Neural cell (in vitro differentiated cells): Measurements from ENCODE around the gene CD226. TPM values are rescaled to one million over a fixed set of nuclear protein-coding genes. Genes with fewer than 3 reads are reported as not detected.

Experiments used
- H2AFZ ChIP-seq: fragments of 200-600, 300-800 bp; sonication (generic), shearing (Covaris generic); 2 replicates; pipeline ENCODE4 v1.6.0; 2014; ENCODE audit warnings: low read depth, mild to moderate bottlenecking, antibody characterized with exemption, low read length, moderate library complexity
- H3F3A ChIP-seq: fragments of 200-600 bp; shearing (Covaris generic); 2 replicates; pipeline ENCODE4 v1.6.1; 2016; ENCODE audit warnings: mild to moderate bottlenecking, moderate library complexity, mixed read lengths, antibody characterized with exemption, low read length; ENCODE audit not compliant: insufficient read depth, poor library complexity, severe bottlenecking
- H3K27ac ChIP-seq: fragments of 200-600, 300-800 bp; sonication (generic), shearing (Covaris generic); 2 replicates; pipeline ENCODE4 v1.5.1; 2014; ENCODE audit warnings: mild to moderate bottlenecking, low read length, moderate library complexity
- H3K27me3 ChIP-seq: fragments of 300-800, 200-600 bp; sonication (generic), shearing (Covaris generic); 2 replicates; pipeline ENCODE4 v1.6.0; 2014; ENCODE audit warnings: mild to moderate bottlenecking, low read depth, low read length, moderate library complexity; ENCODE audit not compliant: insufficient read depth
- H3K36me3 ChIP-seq: fragments of 300-800, 200-600 bp; sonication (generic), shearing (Covaris generic); 2 replicates; pipeline ENCODE4 v1.5.1; 2014; ENCODE audit warnings: mild to moderate bottlenecking, antibody characterized with exemption, low read length, moderate library complexity; ENCODE audit not compliant: insufficient read depth
- H3K4me2 ChIP-seq: fragments of 300-800, 200-600 bp; sonication (generic), shearing (Covaris generic); 2 replicates; pipeline ENCODE4 v1.6.0; 2014; ENCODE audit warnings: mild to moderate bottlenecking, low read length
- H3K4me3 ChIP-seq: fragments of 300-800, 200-600 bp; sonication (generic), shearing (Covaris generic); 2 replicates; pipeline ENCODE4 v1.5.1; 2014; ENCODE audit warnings: mild to moderate bottlenecking, low read length, moderate library complexity
- H3K79me2 ChIP-seq: fragments of 200-600 bp; shearing (Covaris generic); replicated peaks from 2 replicates; pipeline ENCODE4 v1.6.0; 2014; ENCODE audit warnings: mild to moderate bottlenecking, low read length, moderate library complexity; ENCODE audit not compliant: insufficient read depth
- H3K9ac ChIP-seq: fragments of 300-800, 200-600 bp; sonication (generic), shearing (Covaris generic); 2 replicates; pipeline ENCODE4 v1.6.1; 2016; ENCODE audit warnings: mild to moderate bottlenecking, low read length, mixed read lengths
- H3K9me2 ChIP-seq: fragments of 200-600 bp; shearing (Covaris generic); 2 replicates; pipeline ENCODE4 v1.6.1; 2016; ENCODE audit warnings: mild to moderate bottlenecking, low read length, mixed read lengths; ENCODE audit not compliant: insufficient read depth
- H3K9me3 ChIP-seq: fragments of 200-600, 300-800 bp; sonication (generic), shearing (Covaris generic); 2 replicates; pipeline ENCODE4 v1.6.1; 2016; ENCODE audit warnings: mild to moderate bottlenecking, mixed run types, low read length, moderate library complexity, mixed read lengths
- H4K20me1 ChIP-seq: fragments of 200-600 bp; shearing (Covaris generic); 2 replicates; pipeline ENCODE4 v1.6.1; 2016; ENCODE audit warnings: mild to moderate bottlenecking, mixed run types; ENCODE audit not compliant: insufficient read depth
- EP300 ChIP-seq: fragments of 450-650 bp; conservative IDR thresholded peaks from 2 replicates; pipeline ENCODE4 v1.6.1; 2014; ENCODE audit warnings: antibody characterized with exemption, mild to moderate bottlenecking, moderate library complexity; ENCODE audit not compliant: poor library complexity, severe bottlenecking
- EZH2 ChIP-seq: fragments of 200-600, 300-800 bp; shearing (Covaris generic), sonication (generic); IDR thresholded peaks from 2 replicates; pipeline ENCODE4 v1.6.1; 2014; ENCODE audit warnings: antibody characterized with exemption, low read length, borderline replicate concordance, mild to moderate bottlenecking; ENCODE audit not compliant: insufficient read depth, poor library complexity, severe bottlenecking
- MXI1 ChIP-seq: fragments of 450-650 bp; conservative IDR thresholded peaks from 2 replicates; pipeline ENCODE4 v1.6.1; 2014; ENCODE audit warnings: antibody characterized with exemption, mild to moderate bottlenecking; ENCODE audit not compliant: poor library complexity, severe bottlenecking
- POLR2AphosphoS5 ChIP-seq: IDR thresholded peaks from 2 replicates; pipeline ENCODE4 v1.6.1; 2012
- RAD21 ChIP-seq: fragments of 450-650 bp; conservative IDR thresholded peaks from 2 replicates; pipeline ENCODE4 v1.6.1; 2014; ENCODE audit warnings: antibody characterized with exemption, mild to moderate bottlenecking, moderate library complexity
- SMC3 ChIP-seq: fragments of 450-650 bp; conservative IDR thresholded peaks from 2 replicates; pipeline ENCODE4 v1.6.1; 2014; ENCODE audit warnings: antibody characterized with exemption, mild to moderate bottlenecking, moderate library complexity; ENCODE audit not compliant: poor library complexity
- TAF1 ChIP-seq: IDR thresholded peaks from 2 replicates; pipeline ENCODE4 v1.6.1; 2012; ENCODE audit warnings: low read depth
- polyA plus RNA-seq: library from polyadenylated mRNA; depleted of rRNA; stranded (reverse); fragments of >200 nt; gene quantifications from 2 replicates; pipeline ENCODE4 v1.2.3, GENCODE V29; 2014
- TF ChIP-seq, protein P1 (sequence below): IDR thresholded peaks from 2 replicates; pipeline ENCODE4 v1.6.1; 2012; ENCODE audit warnings: borderline replicate concordance
- TF ChIP-seq, protein P2 (sequence below): fragments of 450-650 bp; IDR thresholded peaks from 2 replicates; pipeline ENCODE4 v1.5.1; 2014; ENCODE audit warnings: antibody characterized with exemption, mild to moderate bottlenecking, moderate library complexity; ENCODE audit not compliant: poor library complexity, severe bottlenecking

The CD226 gene
- polyA plus RNA-seq, 1 donor from 2014 or later = 0.11 TPM

DNA sequence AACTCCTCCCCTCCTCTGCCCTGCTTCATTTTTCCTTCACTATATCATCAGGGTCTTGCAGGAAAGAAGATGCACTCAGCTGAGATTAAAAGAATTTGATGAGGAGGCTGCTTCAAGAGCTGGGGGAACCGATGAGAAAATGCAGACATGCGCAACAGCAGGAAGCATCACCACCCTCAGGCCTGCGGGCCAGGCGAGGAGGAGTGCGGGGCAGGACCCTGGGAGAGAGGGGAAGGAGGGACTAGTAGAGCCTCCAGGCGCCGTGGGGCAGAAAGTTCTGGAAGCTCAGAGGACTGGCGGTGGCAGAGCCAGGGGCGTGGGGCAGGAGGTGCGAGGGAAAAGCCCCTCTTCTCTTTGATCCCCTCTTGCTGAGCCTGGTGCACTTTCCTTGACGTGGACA, 108.2 kb downstream of the CD226 start:
- Histone ChIP-seq H3K36me3 (no peaks in the 10 kb centered on the region), H2AFZ (no peak overlapping the region), H3K4me2 (no peak overlapping the region), H3K9me3 (no peaks in the 10 kb centered on the region), H3K27me3 (no peaks in the 10 kb centered on the region), H3K4me3 (no peak overlapping the region), H3K9ac (no peak overlapping the region), H3K79me2 (no peaks in the 10 kb centered on the region), H3F3A (no peaks in the 10 kb centered on the region), H3K9me2 (no peaks in the 10 kb centered on the region), H3K27ac (no peak overlapping the region), H4K20me1 (no peaks in the 10 kb centered on the region)
- TF ChIP-seq, protein P1, sequence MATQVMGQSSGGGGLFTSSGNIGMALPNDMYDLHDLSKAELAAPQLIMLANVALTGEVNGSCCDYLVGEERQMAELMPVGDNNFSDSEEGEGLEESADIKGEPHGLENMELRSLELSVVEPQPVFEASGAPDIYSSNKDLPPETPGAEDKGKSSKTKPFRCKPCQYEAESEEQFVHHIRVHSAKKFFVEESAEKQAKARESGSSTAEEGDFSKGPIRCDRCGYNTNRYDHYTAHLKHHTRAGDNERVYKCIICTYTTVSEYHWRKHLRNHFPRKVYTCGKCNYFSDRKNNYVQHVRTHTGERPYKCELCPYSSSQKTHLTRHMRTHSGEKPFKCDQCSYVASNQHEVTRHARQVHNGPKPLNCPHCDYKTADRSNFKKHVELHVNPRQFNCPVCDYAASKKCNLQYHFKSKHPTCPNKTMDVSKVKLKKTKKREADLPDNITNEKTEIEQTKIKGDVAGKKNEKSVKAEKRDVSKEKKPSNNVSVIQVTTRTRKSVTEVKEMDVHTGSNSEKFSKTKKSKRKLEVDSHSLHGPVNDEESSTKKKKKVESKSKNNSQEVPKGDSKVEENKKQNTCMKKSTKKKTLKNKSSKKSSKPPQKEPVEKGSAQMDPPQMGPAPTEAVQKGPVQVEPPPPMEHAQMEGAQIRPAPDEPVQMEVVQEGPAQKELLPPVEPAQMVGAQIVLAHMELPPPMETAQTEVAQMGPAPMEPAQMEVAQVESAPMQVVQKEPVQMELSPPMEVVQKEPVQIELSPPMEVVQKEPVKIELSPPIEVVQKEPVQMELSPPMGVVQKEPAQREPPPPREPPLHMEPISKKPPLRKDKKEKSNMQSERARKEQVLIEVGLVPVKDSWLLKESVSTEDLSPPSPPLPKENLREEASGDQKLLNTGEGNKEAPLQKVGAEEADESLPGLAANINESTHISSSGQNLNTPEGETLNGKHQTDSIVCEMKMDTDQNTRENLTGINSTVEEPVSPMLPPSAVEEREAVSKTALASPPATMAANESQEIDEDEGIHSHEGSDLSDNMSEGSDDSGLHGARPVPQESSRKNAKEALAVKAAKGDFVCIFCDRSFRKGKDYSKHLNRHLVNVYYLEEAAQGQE = no peak
- TF ChIP-seq RAD21 = no peak
- no peak for TF ChIP-seq EP300
- TF ChIP-seq MXI1 = no peak
- TF ChIP-seq TAF1 = no peak
- TF ChIP-seq, protein P2, sequence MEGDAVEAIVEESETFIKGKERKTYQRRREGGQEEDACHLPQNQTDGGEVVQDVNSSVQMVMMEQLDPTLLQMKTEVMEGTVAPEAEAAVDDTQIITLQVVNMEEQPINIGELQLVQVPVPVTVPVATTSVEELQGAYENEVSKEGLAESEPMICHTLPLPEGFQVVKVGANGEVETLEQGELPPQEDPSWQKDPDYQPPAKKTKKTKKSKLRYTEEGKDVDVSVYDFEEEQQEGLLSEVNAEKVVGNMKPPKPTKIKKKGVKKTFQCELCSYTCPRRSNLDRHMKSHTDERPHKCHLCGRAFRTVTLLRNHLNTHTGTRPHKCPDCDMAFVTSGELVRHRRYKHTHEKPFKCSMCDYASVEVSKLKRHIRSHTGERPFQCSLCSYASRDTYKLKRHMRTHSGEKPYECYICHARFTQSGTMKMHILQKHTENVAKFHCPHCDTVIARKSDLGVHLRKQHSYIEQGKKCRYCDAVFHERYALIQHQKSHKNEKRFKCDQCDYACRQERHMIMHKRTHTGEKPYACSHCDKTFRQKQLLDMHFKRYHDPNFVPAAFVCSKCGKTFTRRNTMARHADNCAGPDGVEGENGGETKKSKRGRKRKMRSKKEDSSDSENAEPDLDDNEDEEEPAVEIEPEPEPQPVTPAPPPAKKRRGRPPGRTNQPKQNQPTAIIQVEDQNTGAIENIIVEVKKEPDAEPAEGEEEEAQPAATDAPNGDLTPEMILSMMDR = no peak
- no peak for TF ChIP-seq POLR2AphosphoS5
- no peak for TF ChIP-seq EZH2
- no peak for TF ChIP-seq SMC3

DNA sequence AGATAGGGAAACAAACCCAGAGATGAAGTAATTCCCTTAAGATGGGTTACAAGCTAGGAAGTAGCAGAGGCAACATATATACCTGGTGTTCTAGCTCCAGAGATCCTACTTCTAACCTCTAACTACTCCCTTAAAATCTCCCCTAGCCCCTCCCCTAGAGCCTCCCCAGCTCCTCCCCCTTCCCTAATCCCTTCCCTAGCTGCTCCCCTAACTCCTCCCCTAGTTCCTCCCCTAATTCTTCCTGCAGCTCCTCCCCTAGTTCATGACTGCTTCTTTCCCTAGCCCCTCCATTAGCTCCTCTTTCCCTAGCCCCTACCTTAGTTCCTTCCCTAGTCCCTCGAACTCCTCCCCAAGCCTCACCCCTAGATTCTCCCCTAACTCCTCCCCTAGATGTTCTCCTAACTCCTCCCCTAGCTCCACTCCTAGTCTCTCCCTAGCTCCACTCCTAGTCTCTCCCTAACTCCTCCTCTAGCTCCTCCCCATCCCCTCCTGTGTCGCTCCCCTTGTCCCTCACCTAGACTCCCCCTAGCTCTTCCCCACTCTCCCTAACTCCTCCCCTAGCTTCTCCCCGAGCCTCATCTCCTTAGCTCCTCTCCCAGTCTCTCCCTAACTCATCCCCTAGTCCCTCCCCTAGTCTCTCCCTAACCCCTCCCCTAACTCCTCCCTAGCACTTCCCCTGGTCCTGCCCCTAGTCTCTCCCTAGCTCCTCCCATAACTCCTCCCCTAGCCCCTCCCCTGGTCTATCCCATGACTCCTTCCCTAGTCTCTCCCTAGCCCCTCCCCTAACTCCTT, 108.9 kb downstream of the CD226 start:
- Histone ChIP-seq H3K4me2 (no peak overlapping the region), H3K79me2 (no peaks in the 10 kb centered on the region), H3K4me3 (no peak overlapping the region), H3K27me3 (no peaks in the 10 kb centered on the region), H4K20me1 (no peaks in the 10 kb centered on the region), H3K36me3 (no peaks in the 10 kb centered on the region), H3K9me3 (no peaks in the 10 kb centered on the region), H3K9me2 (no peaks in the 10 kb centered on the region), H3F3A (no peaks in the 10 kb centered on the region), H3K27ac (no peak overlapping the region), H2AFZ (no peak overlapping the region), H3K9ac (no peak overlapping the region)
- no peak for TF ChIP-seq EP300
- no peak for TF ChIP-seq POLR2AphosphoS5
- TF ChIP-seq, protein P1 = no peak
- no peak for TF ChIP-seq SMC3
- no peak for TF ChIP-seq TAF1
- TF ChIP-seq RAD21 = no peak
- TF ChIP-seq, protein P2 = no peak
- no peak for TF ChIP-seq MXI1
- TF ChIP-seq EZH2 = no peak
